ENCODE results near the gene JAGN1.

DNA sequence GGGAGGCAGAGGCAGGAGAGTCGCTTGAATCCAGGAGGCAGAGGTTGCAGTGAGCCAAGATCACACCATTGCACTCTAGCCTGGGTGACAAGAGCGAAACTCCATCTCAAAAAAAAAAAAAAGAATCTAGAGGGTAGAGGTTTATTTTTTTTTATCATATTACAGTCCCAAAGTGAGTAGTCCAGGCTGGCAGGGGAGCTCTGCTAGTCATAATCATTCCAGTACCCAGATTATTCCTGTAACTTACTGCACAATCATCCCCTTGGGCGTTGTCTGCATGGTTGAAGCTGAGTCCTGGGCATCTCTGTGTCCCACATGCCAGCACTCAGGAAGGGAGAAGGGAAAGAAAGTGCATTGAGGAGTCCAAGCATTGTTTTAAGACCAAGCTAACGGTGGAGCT is 51.8 kb downstream of the JAGN1 start:
- TF ChIP-seq, protein P1, sequence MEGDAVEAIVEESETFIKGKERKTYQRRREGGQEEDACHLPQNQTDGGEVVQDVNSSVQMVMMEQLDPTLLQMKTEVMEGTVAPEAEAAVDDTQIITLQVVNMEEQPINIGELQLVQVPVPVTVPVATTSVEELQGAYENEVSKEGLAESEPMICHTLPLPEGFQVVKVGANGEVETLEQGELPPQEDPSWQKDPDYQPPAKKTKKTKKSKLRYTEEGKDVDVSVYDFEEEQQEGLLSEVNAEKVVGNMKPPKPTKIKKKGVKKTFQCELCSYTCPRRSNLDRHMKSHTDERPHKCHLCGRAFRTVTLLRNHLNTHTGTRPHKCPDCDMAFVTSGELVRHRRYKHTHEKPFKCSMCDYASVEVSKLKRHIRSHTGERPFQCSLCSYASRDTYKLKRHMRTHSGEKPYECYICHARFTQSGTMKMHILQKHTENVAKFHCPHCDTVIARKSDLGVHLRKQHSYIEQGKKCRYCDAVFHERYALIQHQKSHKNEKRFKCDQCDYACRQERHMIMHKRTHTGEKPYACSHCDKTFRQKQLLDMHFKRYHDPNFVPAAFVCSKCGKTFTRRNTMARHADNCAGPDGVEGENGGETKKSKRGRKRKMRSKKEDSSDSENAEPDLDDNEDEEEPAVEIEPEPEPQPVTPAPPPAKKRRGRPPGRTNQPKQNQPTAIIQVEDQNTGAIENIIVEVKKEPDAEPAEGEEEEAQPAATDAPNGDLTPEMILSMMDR (IDR thresholded peaks at IDR 0.05) = no peak
- no peak for TF ChIP-seq POLR2A (IDR thresholded peaks at IDR 0.05)

Data from suprapubic skin (tissue), 3 donors.